Measurements from ENCODE around the gene EXPH5. TPM values are rescaled to one million over a fixed set of nuclear protein-coding genes. Genes with fewer than 3 reads are reported as not detected.

The EXPH5 gene
- total and polyA plus RNA-seq, 2 of the 8 experiments (the other 6 are each of a cell fraction or from before 2014, with no cell fraction given), result 1.1 to 11.5 TPM

DNA sequence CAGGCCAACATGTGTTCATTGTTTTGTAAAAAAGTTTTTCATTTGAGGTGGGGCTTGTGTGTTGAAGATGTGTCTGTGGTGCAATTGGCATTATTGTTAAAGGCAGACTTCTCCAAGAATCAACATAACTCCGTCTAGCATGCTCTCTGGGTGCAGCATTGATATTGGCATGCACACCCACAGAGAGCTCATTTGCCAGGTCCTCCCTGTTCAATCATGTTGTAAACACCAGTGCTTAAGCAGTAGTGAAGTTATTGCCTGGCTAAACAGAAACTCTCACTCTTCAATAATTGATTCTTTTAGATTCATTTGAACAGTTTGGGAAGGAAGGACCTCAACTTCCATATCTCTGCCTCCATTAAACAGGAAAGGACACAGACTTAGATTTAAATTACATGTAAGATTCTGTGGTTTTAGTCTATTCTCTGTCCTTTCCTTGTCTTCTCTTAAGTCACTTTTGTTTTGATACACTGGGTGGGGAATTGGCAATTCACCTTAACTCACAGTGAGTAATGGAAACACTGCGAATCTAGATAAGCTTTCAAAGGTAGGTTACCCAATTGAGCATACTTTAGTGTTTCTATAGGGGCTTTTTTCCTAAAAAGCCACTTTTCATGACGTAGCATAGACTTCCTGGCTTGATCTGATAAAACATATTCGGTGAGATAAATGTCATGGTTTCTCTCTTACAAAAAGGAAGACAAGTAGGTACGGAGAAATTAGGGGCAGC is 30.8 kb upstream of the EXPH5 start:
- H3K4me3 ChIP-seq (ENCODE audit: extremely low read depth in 1 of 4, insufficient read depth in 2 of 4, low read depth in 3 of 4, low read length in 4 of 4), result no peak overlapping the region
- ChIA-PET CTCF (ENCODE audit: partially characterized antibody) (interaction anchor here (1.5 kb wide), 1 partner anchor 80 kb away, joined by 3 read pairs; no protein-coding TSS in a partner anchor), POLR2A (ENCODE audit: partially characterized antibody) (no interaction called here)
- WGBS, 2 experiments (ENCODE audit: extremely low coverage in 1 of 2, insufficient coverage in 1 of 2, insufficient read length in 1 of 2, insufficient replicate concordance in 2 of 2, low coverage in 1 of 2, low lambda C conversion rate in 2 of 2, missing lambda C conversion rate in 1 of 2), result 79% methylated on average over 5 of the region's 5 CpGs; no CpG with 5 or more reads in 1 of the 2 experiments
- no peak overlapping the region for H3K56ac ChIP-seq (replicated peaks; ENCODE audit: insufficient read length, low read depth, low read length)
- H3K4me2 ChIP-seq (ENCODE audit: insufficient read depth in 1 of 2, low read depth in 2 of 2, low read length in 2 of 2), result no peak overlapping the region
- H4K5ac ChIP-seq (ENCODE audit: insufficient read length, low read depth, low read length), result no peak overlapping the region
- no peak overlapping the region for H3K14ac ChIP-seq (ENCODE audit: insufficient read length)
- H3K4me1 ChIP-seq (replicated peaks in 1 of 4; ENCODE audit: control insufficient read depth in 3 of 4, insufficient read depth in 4 of 4, low read length in 3 of 4), result no peaks in the 10 kb centered on the region
- H2BK120ac ChIP-seq (replicated peaks; ENCODE audit: low read depth, low read length), result no peak overlapping the region
- no peak overlapping the region for H4K8ac ChIP-seq (ENCODE audit: extremely low read depth, insufficient read depth, low read length)
- H2BK15ac ChIP-seq (ENCODE audit: low read length), result no peak overlapping the region
- FAIRE-seq (no peak), DNase-seq (ENCODE audit: low read depth in 1 of 2, low spot score in 2 of 2) (no peak)
- no peak overlapping the region for H4K91ac ChIP-seq (replicated peaks; ENCODE audit: insufficient read length, low read length)
- no peak overlapping the region for H3K23ac ChIP-seq (ENCODE audit: insufficient read length)
- H3K18ac ChIP-seq (ENCODE audit: extremely low read depth, low read length), result no peak overlapping the region
- no peaks in the 10 kb centered on the region for H3K79me1 ChIP-seq (ENCODE audit: low read depth, low read length)
- H2BK5ac ChIP-seq (ENCODE audit: low read depth, low read length), result no peak overlapping the region
- H3K4ac ChIP-seq (replicated peaks; ENCODE audit: insufficient read length, low read depth, low read length), result no peak overlapping the region
- H2BK12ac ChIP-seq (ENCODE audit: low read depth, low read length), result no peak overlapping the region
- no peaks in the 10 kb centered on the region for H3K36me3 ChIP-seq (ENCODE audit: control insufficient read depth in 2 of 4, insufficient read depth in 4 of 4, low read length in 3 of 4)
- H2BK20ac ChIP-seq (ENCODE audit: low read length), result no peak overlapping the region
- no peak overlapping the region for H2AK5ac ChIP-seq (ENCODE audit: low read depth, low read length)
- H3K27me3 ChIP-seq (replicated peaks in 1 of 4; ENCODE audit: control insufficient read depth in 3 of 4, extremely low read depth in 1 of 4, insufficient read depth in 3 of 4, low read length in 3 of 4), result no peaks in the 10 kb centered on the region
- no peaks in the 10 kb centered on the region for H4K20me1 ChIP-seq (replicated peaks in 1 of 2; ENCODE audit: control insufficient read depth in 1 of 2, insufficient read depth in 2 of 2, low read length in 2 of 2)
- H3K9ac ChIP-seq (replicated peaks in 1 of 4; ENCODE audit: extremely low read depth in 1 of 4, low read depth in 3 of 4, low read length in 3 of 4), result no peak overlapping the region
- H3K79me2 ChIP-seq (ENCODE audit: control insufficient read depth in 1 of 2, insufficient read depth in 2 of 2, low read length in 2 of 2), result no peaks in the 10 kb centered on the region
- peaks cover 10 to 11% of the 10 kb centered on the region in 2 experiments for H3K9me3 ChIP-seq (ENCODE audit: insufficient read depth in 2 of 2, low read depth in 1 of 2, low read length in 1 of 2)
- no peaks in the 10 kb centered on the region for H3K23me2 ChIP-seq (ENCODE audit: low read depth, low read length)
- no peak overlapping the region for H2AFZ ChIP-seq (ENCODE audit: low read length)
- no peak overlapping the region for H3K27ac ChIP-seq (ENCODE audit: low read depth, low read length)
- TF ChIP-seq, protein P1, sequence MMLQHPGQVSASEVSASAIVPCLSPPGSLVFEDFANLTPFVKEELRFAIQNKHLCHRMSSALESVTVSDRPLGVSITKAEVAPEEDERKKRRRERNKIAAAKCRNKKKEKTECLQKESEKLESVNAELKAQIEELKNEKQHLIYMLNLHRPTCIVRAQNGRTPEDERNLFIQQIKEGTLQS (IDR thresholded peaks at IDR 0.05; ENCODE audit: insufficient read depth, low read depth, low read length), result no peak
- TF ChIP-seq, protein P2, sequence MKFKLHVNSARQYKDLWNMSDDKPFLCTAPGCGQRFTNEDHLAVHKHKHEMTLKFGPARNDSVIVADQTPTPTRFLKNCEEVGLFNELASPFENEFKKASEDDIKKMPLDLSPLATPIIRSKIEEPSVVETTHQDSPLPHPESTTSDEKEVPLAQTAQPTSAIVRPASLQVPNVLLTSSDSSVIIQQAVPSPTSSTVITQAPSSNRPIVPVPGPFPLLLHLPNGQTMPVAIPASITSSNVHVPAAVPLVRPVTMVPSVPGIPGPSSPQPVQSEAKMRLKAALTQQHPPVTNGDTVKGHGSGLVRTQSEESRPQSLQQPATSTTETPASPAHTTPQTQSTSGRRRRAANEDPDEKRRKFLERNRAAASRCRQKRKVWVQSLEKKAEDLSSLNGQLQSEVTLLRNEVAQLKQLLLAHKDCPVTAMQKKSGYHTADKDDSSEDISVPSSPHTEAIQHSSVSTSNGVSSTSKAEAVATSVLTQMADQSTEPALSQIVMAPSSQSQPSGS (IDR thresholded peaks at IDR 0.05; ENCODE audit: low read length), result no peak
- TF ChIP-seq EZH2 (IDR thresholded peaks at IDR 0.05; ENCODE audit: low read depth, low read length, severe bottlenecking) (no peak), TCF12 (IDR thresholded peaks at IDR 0.05; ENCODE audit: low read depth, low read length) (no peak), BCL11A (IDR thresholded peaks at IDR 0.05; ENCODE audit: low read depth in 2 of 2, low read length in 2 of 2) (no peak), ZNF274 (IDR thresholded peaks at IDR 0.05; ENCODE audit: borderline replicate concordance, extremely low read depth, low read length) (no peak)
- TF ChIP-seq, protein P3, sequence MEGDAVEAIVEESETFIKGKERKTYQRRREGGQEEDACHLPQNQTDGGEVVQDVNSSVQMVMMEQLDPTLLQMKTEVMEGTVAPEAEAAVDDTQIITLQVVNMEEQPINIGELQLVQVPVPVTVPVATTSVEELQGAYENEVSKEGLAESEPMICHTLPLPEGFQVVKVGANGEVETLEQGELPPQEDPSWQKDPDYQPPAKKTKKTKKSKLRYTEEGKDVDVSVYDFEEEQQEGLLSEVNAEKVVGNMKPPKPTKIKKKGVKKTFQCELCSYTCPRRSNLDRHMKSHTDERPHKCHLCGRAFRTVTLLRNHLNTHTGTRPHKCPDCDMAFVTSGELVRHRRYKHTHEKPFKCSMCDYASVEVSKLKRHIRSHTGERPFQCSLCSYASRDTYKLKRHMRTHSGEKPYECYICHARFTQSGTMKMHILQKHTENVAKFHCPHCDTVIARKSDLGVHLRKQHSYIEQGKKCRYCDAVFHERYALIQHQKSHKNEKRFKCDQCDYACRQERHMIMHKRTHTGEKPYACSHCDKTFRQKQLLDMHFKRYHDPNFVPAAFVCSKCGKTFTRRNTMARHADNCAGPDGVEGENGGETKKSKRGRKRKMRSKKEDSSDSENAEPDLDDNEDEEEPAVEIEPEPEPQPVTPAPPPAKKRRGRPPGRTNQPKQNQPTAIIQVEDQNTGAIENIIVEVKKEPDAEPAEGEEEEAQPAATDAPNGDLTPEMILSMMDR (IDR thresholded peaks at IDR 0.05; ENCODE audit: control extremely low read depth in 1 of 3, insufficient read depth in 1 of 3, low read depth in 1 of 3, low read length in 3 of 3), result no peak
